D341Med (cell line): Measurements from ENCODE around the gene NT5C2.

Source experiments
- DNase-seq: peaks from one replicate; pipeline ENCODE4 v3.0.0; 2012; ENCODE audit warnings: low spot score

Gene NT5C2

DNA sequence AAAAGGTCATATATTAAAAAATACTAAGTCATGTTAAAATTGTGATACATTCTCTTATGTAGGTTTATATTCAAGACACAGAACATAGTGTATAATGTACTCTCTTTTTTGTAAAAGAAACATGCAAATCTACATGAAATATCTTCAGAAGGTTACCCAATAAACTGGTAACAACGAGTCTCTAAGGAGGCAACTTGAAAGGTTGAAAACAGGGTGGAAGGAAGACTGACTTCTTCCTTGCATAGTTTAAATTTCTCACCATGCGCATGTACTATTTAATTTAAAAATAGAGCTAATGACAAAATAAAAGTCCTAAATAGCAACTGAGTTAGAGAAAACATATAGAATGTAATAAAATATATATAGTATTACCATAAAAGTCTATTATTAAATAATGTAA lies 132.5 kb downstream of the NT5C2 start:
- no peak for DNase-seq

DNA sequence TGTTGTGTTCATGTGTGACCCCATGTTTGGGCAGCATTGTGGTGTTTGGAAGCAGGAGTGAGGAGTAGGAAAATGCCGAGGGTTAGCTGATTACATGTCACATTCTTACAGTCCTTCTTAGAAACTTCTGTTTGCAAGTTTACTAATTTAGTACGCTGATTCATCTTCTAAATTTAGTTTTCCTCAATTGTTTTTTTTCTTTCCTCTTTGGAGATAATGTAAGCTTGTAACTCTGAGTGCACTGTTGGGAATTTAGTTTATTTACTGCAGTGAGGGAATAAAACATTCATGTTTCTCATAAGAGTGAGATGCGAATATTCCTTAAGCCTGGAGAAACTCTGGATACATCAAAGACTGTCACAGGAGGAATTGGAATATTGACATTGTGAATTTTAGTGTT lies 135.0 kb downstream of the NT5C2 start:
- DNase-seq = no peak

DNA sequence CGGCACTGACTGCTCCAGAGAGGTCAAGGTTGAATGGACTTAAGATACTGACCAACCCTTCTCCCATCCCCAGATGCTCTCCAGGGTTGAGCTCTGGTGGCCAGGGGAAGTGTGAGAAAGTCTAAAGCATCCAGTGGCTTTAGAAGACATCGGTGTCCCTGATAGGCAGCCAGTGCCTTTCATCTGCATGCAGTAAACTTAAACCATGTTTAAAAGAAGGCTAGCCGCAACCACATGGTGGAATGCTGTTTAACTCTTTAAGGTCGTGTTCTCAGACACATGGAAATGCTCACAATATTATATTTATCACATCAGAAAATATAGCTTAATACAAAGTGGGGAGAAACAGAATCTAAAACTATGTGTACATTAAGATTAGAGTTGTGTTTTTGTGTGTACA lies 138.0 kb downstream of the NT5C2 start:
- no peak for DNase-seq

DNA sequence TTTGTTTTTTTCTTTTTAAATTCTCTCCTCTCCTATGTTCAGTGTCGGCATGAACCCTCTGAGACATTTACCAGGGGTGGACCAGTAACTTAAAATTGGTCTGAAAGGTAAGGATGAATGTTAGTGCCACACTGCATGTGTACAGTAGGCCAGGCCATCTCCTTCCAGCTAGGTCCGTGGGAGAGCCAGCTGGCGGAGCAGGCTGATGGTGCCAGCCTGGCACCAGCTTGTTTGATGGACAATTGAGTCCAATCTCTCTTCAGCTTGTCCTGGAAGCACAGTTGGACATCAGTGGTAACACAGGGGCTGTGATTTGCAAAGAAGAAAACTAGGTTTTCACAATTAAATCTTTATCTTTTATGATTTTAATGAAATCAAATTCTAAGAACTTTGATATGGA lies 138.5 kb downstream of the NT5C2 start:
- DNase-seq = no peak

DNA sequence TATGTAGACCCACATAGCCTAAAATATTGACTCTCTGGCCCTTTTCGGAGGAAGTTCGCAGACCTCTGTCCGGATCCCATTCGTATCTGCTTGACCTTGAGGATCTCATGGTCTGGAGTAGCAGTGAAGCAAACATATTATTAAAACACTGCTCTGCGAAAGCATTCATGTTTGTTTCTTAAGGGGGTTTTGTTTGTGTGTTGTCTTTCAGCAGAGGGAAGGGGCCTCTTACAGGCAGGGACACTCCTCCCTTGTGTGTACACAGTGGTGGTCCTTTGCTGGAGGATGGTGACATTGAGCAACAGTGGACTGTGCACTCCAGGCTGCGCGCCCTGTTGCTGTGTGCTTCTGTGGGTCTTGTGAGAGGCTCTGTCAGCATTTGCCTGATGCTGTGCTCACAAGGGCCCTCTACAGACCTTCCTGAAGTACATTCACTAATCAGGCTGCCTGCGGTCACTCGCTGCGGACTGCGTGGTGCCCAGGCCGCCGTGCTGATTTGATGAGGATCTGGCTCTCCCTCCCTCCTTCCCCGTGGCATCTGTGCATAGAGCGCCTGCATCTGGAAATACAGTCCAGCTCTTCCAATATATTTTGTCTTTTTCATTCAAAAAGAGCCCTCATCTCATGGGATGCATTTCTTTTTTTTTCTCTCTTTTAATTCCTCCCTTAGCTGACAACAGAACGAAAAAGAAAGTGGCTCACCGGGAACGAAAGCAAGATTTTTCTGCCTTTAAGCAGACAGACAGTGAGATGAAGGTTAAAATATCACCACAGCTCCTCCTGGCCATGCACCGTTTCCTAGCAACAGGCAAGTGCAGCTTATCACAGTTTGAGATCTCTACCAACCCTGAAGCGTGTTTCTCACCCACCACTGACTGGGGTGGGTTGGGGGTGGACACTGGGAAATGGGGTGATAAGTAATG lies 139.2 kb downstream of the NT5C2 start:
- DNase-seq = no peak

DNA sequence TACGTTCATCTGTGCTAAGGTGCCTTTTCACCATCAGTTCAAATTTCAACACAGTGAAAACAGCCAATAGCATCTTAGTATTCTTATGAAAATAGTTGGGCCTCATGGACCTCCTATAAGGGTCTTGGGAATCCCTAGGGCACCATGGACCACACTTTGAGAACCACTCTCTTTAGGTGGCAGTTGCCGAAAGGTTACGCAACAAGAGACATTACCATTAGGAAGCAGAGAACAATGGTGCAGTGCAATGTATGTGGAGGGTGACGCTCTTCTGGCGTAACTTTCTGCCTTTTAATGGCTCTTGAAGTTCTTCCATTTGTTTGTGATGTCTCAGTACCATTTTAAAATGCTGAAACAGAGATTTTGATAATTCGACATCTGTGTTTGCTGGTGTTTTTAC lies 143.8 kb downstream of the NT5C2 start:
- no peak for DNase-seq

DNA sequence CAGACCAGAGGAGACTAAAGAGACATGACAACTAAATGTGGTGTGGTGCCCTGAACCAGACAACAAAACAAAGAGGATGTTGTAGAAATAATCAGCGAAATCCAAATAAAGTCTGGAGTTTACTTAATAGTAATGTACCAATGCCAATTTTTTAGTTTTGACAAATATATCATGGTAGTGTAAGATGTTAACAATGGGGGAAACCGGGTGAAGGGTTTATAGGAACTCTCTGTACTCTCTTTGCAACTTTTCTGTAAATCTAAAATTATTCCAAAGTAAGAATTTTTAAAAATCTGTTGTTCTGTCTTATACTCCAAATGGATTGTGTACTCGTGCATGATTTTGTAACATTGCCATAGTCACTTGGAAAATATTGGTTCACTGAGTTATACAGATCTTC lies 145.7 kb downstream of the NT5C2 start:
- no peak for DNase-seq

DNA sequence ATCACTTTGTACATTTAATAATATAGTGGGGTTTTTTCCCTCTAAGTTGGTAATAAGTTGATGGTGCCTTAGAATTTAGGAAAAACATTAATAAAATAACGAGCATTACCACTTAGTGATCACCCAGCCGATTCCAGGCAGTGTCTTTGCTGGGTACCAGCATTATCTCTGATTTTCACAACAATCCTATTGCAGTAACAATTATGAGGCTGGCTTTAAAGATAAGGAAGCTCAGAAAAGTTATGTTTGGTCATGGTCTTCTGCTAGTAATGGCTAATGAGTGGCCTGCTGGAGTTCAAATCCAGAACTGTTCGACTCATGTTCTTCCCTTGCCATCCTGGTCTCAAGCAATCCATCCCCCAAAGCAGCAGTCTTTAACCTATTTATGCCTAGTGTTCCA lies 147.1 kb downstream of the NT5C2 start:
- no peak for DNase-seq

DNA sequence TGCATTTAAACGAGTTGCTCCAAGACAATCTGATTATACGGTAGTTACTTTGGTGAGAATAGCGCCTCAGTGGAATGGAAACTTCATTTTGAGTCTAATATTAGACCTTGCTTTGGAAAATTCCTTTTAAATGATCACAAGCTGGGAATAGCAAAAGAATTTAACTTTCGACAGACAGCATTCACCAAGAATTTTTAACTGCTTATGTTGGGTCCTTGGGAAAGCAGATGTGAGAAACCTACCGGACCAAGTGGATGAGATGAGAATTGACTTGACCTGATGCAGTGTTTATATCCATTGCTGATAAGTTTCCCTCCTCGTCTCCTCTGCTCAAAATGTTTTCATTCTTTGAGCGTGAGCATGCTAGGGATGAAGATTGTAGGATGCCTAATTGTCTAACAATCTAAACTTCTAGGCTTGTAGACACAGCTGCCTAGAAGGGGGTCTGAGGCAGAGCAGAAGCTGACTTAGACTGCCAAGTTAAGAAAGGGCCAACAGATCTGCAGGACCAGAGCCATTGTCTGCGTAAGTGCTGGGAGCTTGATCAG lies 148.1 kb downstream of the NT5C2 start:
- no peak for DNase-seq

DNA sequence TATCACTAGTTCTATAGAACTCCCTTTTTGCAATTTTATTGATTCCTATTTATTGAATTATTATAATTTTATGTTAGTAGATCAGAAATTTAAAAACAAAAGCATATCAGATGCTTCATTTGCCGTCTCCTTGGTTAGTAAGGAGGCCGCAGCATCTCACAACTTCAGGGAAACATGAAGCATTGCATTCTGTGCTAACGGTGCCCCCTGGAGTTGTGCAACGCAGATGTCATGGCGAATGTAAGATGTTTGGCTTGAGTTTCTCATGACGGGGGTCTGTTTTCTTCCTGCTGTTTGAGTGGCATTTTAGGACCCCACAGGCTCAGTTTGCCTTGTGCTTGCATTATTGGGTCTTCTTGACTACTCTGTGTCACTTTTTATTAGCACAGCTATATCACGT lies 150.2 kb downstream of the NT5C2 start:
- no peak for DNase-seq

DNA sequence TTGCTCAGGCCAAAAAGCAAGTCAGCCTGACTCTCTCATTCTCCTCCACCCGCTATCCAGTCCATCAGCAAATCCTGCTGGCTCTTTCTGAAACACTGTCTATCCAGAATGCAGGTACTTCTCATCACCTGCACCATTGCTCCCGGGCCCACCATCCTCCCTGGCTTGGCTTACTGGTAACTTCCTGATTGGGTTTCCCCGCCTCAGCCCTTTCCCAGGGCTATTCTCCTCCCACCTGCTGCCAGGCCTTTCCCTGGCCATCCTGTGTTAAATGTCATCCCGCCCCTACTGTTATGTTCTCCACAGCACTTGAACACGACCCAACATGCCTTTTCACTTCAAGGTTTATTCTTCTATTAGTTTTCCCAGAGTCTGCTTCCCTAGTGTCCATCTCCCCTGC lies 150.9 kb downstream of the NT5C2 start:
- no peak for DNase-seq

DNA sequence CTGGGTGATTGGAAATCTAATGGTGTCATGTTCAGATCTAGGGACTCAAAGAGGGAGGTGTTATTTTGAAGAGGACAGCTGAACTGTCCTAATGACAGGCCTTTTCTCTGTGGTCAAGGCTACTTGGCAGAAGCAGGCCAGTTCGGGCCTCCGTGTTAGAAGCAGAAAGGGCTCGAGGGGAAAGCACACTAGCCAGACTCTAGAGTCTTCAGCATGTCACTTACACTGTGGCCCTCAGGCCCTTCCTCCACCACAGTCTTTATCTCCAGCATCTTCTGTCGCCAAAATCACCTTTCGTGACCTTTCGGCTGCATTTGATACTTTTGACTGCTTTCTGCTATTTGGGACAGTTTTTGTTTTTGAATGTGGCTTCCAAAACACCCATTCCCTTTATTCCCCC lies 151.7 kb downstream of the NT5C2 start:
- no peak for DNase-seq

DNA sequence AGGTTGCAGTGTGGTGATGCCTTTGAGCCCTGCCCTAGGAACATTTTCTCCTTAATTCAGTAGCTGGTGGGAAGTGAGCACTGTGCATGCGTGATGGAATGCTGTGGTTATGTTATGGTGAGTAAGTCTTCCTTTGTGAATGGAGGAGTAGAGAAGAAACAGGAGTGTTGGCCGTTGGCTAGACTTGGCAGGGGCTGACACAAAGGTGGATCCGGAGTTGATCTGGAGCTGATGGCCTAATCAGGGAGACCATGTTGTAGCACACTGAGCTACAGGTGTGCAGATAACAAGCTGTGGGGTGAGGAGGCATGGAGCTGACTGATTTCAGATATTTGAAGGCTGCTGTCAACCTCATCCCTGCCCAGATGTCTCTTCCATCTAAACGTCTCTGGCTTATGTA lies 152.7 kb downstream of the NT5C2 start:
- no peak for DNase-seq

DNA sequence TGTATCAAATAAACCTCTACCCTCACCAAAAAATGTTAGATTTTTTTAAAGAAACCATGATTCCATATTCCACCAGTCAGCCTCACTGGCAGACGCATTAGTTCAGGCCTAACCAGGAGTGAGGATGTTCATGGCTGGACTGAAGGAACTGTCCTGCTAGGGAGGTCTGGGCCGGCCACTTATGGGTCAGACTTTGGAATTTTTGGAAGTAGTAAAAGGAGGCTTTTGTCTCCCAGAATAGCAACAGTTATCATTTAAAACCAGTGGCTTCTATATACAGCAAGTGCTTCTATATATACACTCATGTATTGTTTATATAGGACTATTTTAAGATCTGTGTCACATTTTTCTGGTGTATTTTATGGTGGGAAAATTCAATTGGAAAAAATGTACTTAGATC lies 154.5 kb downstream of the NT5C2 start:
- no peak for DNase-seq
